HCT116 (cell line): ENCODE data around the gene SPTBN1. TPM values are rescaled to one million over a fixed set of nuclear protein-coding genes. Genes with fewer than 3 reads are reported as not detected.

Source experiments
- ATAC-seq: fragments of 200-7000 bp; cut with Tn5 transposase; 2 replicates; pipeline ENCODE4 v1.9.1; 2020; ENCODE audit warnings: mild to moderate bottlenecking, moderate library complexity
- BruUV-seq: library from RNA; stranded (reverse); fragments of 400-500 nt; replicated peaks from 2 replicates; lab custom pipeline; 2021; lab: Mats Ljungman, UMichigan
- CTCF ChIA-PET: fragments of 300-600 bp; sonication (Branson Sonifier 250); formaldehyde crosslinking; loops from one replicate; lab custom pipeline; 2021; ENCODE audit warnings: antibody characterized with exemption; lab: Charles Lee
- POLR2A ChIA-PET: fragments of 300-600, 350-600 bp; sonication (Branson Sonifier 250); formaldehyde crosslinking; loops from one replicate; lab custom pipeline; 2021; ENCODE audit warnings: antibody characterized with exemption; lab: Charles Lee
- RAD21 ChIA-PET, 2 experiments: fragments of 300-600 bp; sonication (Branson Sonifier 250); formaldehyde crosslinking; loops; one replicate each; lab custom pipeline; 2023; ENCODE audit warnings: low total read pairs in 2 of 2; ENCODE audit not compliant: uncharacterized antibody in 2 of 2, unreplicated experiment in 2 of 2, low non-redundant PET in 1 of 2; lab: Charles Lee
- DNase-seq: peaks from one replicate; pipeline ENCODE4 v3.0.0-alpha.2; 2010; ENCODE audit warnings: low read depth, low spot score
- H2AFZ ChIP-seq: fragments of 200-600 bp; shearing (Covaris generic), sonication (generic); 2 replicates; pipeline ENCODE4 v1.6.1; 2017; ENCODE audit warnings: low read depth, mixed run types, mixed read lengths, antibody characterized with exemption, low read length; ENCODE audit not compliant: poor library complexity, severe bottlenecking
- H3K27ac ChIP-seq: 2 replicates; pipeline ENCODE4 v1.5.1; 2012; ENCODE audit warnings: low read depth, low read length
- H3K27me3 ChIP-seq: fragments of 200-600 bp; sonication (generic); 2 replicates; pipeline ENCODE4 v1.6.1; 2016; ENCODE audit warnings: mixed run types, low read length, mixed read lengths; ENCODE audit not compliant: insufficient read depth
- H3K36me3 ChIP-seq, 2 experiments: fragments of 200-500 bp in 1 of 2; fragments of 200-600 bp in 1 of 2; sonication (Bioruptor generic) in 1 of 2; sonication (generic) in 1 of 2; 2 replicates each; pipeline versions ENCODE4 v1.5.1 to v1.6.1; 2014 to 2016; ENCODE audit warnings: low read length in 2 of 2, inconsistent platforms in 1 of 2, mixed read lengths in 1 of 2, mixed run types in 1 of 2; ENCODE audit not compliant: insufficient read depth in 2 of 2, control insufficient read depth in 1 of 2
- H3K4me1 ChIP-seq, 2 experiments: fragments of 200-600 bp in 1 of 2; sonication (generic) in 1 of 2; 2 replicates each; pipeline versions ENCODE4 v1.5.1 to v1.6.1; 2012 to 2017; ENCODE audit warnings: low read length in 2 of 2, inconsistent platforms in 1 of 2, mild to moderate bottlenecking in 1 of 2, mixed read lengths in 1 of 2, mixed run types in 1 of 2, moderate library complexity in 1 of 2; ENCODE audit not compliant: insufficient read depth in 2 of 2, control insufficient read depth in 1 of 2
- H3K4me2 ChIP-seq: fragments of 200-600 bp; sonication (generic); 2 replicates; pipeline ENCODE4 v1.6.1; 2017; ENCODE audit warnings: mixed run types, low read length, mixed read lengths
- H3K4me3 ChIP-seq, 2 experiments: fragments of 200-600 bp in 1 of 2; sonication (generic) in 1 of 2; replicated peaks in 1 of 2; 2 replicates each; pipeline ENCODE4 v1.5.1; 2011 to 2016; ENCODE audit warnings: low read length in 2 of 2, control low read depth in 1 of 2, low read depth in 1 of 2, mild to moderate bottlenecking in 1 of 2, mixed read lengths in 1 of 2, mixed run types in 1 of 2
- H3K79me2 ChIP-seq: fragments of 200-600 bp; sonication (generic); 2 replicates; pipeline ENCODE4 v1.6.1; 2017; ENCODE audit warnings: mild to moderate bottlenecking, mixed run types, low read length, moderate library complexity, mixed read lengths; ENCODE audit not compliant: insufficient read depth
- H3K9ac ChIP-seq: fragments of 200-600 bp; sonication (generic); 2 replicates; pipeline ENCODE4 v1.6.1; 2016; ENCODE audit warnings: low read length, mixed read lengths
- H3K9me2 ChIP-seq: fragments of 200-600 bp; sonication (generic), shearing (Covaris generic); 2 replicates; pipeline ENCODE4 v1.6.1; 2017; ENCODE audit warnings: mixed run types, mild to moderate bottlenecking, moderate library complexity; ENCODE audit not compliant: insufficient read depth
- H3K9me3 ChIP-seq, 2 experiments: fragments of 200-500 bp in 1 of 2; fragments of 200-600 bp in 1 of 2; sonication (Bioruptor generic) in 1 of 2; sonication (generic) in 1 of 2; 2 replicates each; pipeline ENCODE4 v1.6.1; 2014 to 2017; ENCODE audit warnings: low read length in 2 of 2, mixed read lengths in 2 of 2, inconsistent platforms in 1 of 2, low read depth in 1 of 2, mild to moderate bottlenecking in 1 of 2, mixed run types in 1 of 2, moderate library complexity in 1 of 2; ENCODE audit not compliant: control insufficient read depth in 1 of 2, insufficient read depth in 1 of 2
- H4K20me1 ChIP-seq: fragments of 200-600 bp; sonication (generic), shearing (Covaris generic); 2 replicates; pipeline ENCODE4 v1.6.1; 2017; ENCODE audit warnings: mixed run types, mild to moderate bottlenecking, moderate library complexity; ENCODE audit not compliant: insufficient read depth
- CTCF ChIP-seq, 3 experiments: fragments of 200-600 bp in 1 of 3; sonication (generic) in 1 of 3; IDR thresholded peaks in 2 of 3; conservative IDR thresholded peaks in 1 of 3; 2 replicates each; pipeline ENCODE4 v1.5.1; 2012 to 2017; ENCODE audit warnings: low read depth in 2 of 3, low read length in 2 of 3, antibody characterized with exemption in 1 of 3, borderline replicate concordance in 1 of 3, control low read depth in 1 of 3, mild to moderate bottlenecking in 1 of 3, mixed read lengths in 1 of 3, mixed run types in 1 of 3, moderate library complexity in 1 of 3; ENCODE audit not compliant: insufficient read depth in 1 of 3
- ELF1 ChIP-seq: IDR thresholded peaks from 2 replicates; pipeline ENCODE4 v1.6.1; 2012; ENCODE audit warnings: low read depth, borderline replicate concordance
- JUND ChIP-seq: IDR thresholded peaks from 2 replicates; pipeline ENCODE4 v1.6.1; 2012
- POLR2A ChIP-seq: IDR thresholded peaks from 2 replicates; pipeline ENCODE4 v1.7.0; 2011; ENCODE audit warnings: borderline replicate concordance; ENCODE audit not compliant: insufficient read depth, insufficient read length; ENCODE audit errors: extremely low read depth
- POLR2AphosphoS5 ChIP-seq: IDR thresholded peaks from 2 replicates; pipeline ENCODE4 v1.6.1; 2011; ENCODE audit warnings: mild to moderate bottlenecking, low read depth, low read length, moderate library complexity
- RAD21 ChIP-seq: IDR thresholded peaks from 2 replicates; pipeline ENCODE4 v1.6.1; 2012; ENCODE audit warnings: low read depth, mild to moderate bottlenecking
- REST ChIP-seq: IDR thresholded peaks from 2 replicates; pipeline ENCODE4 v1.6.1; 2012; ENCODE audit warnings: low read depth
- SIN3A ChIP-seq: IDR thresholded peaks from 2 replicates; pipeline ENCODE4 v1.6.1; 2012; ENCODE audit warnings: low read depth
- SRF ChIP-seq: IDR thresholded peaks from 2 replicates; pipeline ENCODE4 v1.6.1; 2012; ENCODE audit warnings: low read depth
- ZBTB33 ChIP-seq: IDR thresholded peaks from 2 replicates; pipeline ENCODE4 v1.6.1; 2011; ENCODE audit warnings: mild to moderate bottlenecking, low read length, moderate library complexity; ENCODE audit not compliant: insufficient replicate concordance; ENCODE audit errors: extremely low read depth
- ZFX ChIP-seq: fragments of 450-650 bp; IDR thresholded peaks from 2 replicates; pipeline ENCODE4 v1.6.1; 2017
- intact Hi-C: fragments of 100-400 bp; cut with micrococcal nuclease; formaldehyde crosslinking; loops from 2 replicates; pipeline ENCODE4 v1.10.0; 2022
- total RNA-seq: library from RNA; stranded (reverse); gene quantifications from one replicate; pipeline ENCODE4 v1.2.1, GENCODE V29; 2021; ENCODE audit not compliant: unreplicated experiment

The SPTBN1 gene
- total RNA-seq, 1 experiment from 2014 or later = 84.4 TPM

- Histone ChIP-seq H4K20me1 (no peaks in the 10 kb centered on the region), H3K79me2 (no peaks in the 10 kb centered on the region), H3K36me3 (no peaks in the 10 kb centered on the region), H2AFZ (no peak overlapping the region), H3K4me1 (no peaks in the 10 kb centered on the region), H3K9me2 (no peaks in the 10 kb centered on the region), H3K9me3 (peaks cover 0 to 3% of the 10 kb centered on the region in 2 experiments; a peak in 1 of 4 replicates), H3K4me2 (no peak overlapping the region), H3K9ac (no peak overlapping the region), H3K27me3 (no peaks in the 10 kb centered on the region), H3K27ac (no peak overlapping the region), H3K4me3 (no peak overlapping the region)
- intact Hi-C loops = no loop called here
- ChIA-PET POLR2A (no interaction called here), RAD21 (no interaction called here), CTCF (interaction anchor here (0.7 kb wide), 1 partner anchor 25 kb away, joined by 3 read pairs; no protein-coding TSS in a partner anchor)
- no TSS peak for BruUV-seq
- TF ChIP-seq ZBTB33 = no peak
- TF ChIP-seq POLR2A = no peak
- TF ChIP-seq JUND = no peak
- no peak for TF ChIP-seq SIN3A
- no peak for TF ChIP-seq ZFX
- DNase-seq (no peak), ATAC-seq (no peak)
These were observed 31.5 kb upstream of the SPTBN1 start for GRCh38 chr2:54424555-54425163.

- intact Hi-C loops = no loop called here
- Histone ChIP-seq H4K20me1 (no peaks in the 10 kb centered on the region), H3K79me2 (no peaks in the 10 kb centered on the region), H3K36me3 (no peaks in the 10 kb centered on the region), H3K4me3 (no peak overlapping the region), H3K9me3 (no peaks in the 10 kb centered on the region), H3K27me3 (no peaks in the 10 kb centered on the region), H3K9me2 (no peaks in the 10 kb centered on the region), H3K4me1 (no peaks in the 10 kb centered on the region), H3K27ac (no peak overlapping the region), H3K9ac (no peak overlapping the region), H3K4me2 (no peak overlapping the region), H2AFZ (no peak overlapping the region)
- POLR2A ChIA-PET = no interaction called here
- RAD21 ChIA-PET = no interaction called here
- no peak for ATAC-seq
- DNase-seq = no peak
- BruUV-seq = no TSS peak
- CTCF ChIA-PET = no interaction called here
- TF ChIP-seq CTCF (IDR thresholded peaks at IDR 0.05 in 2 of 3, conservative IDR thresholded peaks at IDR 0.05 in 1 of 3; ENCODE audit: borderline replicate concordance in 1 of 3, insufficient read depth in 1 of 3, low read depth in 2 of 3, low read length in 2 of 3) = no peak
- no peak for TF ChIP-seq ZFX
- no peak for TF ChIP-seq RAD21
- TF ChIP-seq REST = no peak
- no peak for TF ChIP-seq ELF1
- TF ChIP-seq SRF = no peak
- no peak for TF ChIP-seq POLR2AphosphoS5
These were observed 27.9 kb upstream of the SPTBN1 start for GRCh38 chr2:54428108-54428831.
